Body of pancreas (tissue), 4 donors: ENCODE measurements around the gene SYNPO. TPM values are rescaled to one million over a fixed set of nuclear protein-coding genes. Genes with fewer than 3 reads are reported as not detected.
A peak's percentile ranks its signal among the peaks of the same experiment; 100 is the strongest.

Experiments used
- ATAC-seq: fragments of 150-250 bp; one replicate; pipeline ENCODE4 v1.9.1; 2016
- DNase-seq, 4 donors: peaks; one replicate each; pipeline ENCODE4 v3.0.0-alpha.2; 2019
- H3K27ac ChIP-seq, 4 donors: fragments of 200-600 bp; sonication (generic); 1 replicate in 3 of 4; 2 replicates in 1 of 4; pipeline versions ENCODE4 v1.5.1 to v1.6.1; 2016 to 2019; ENCODE audit warnings: mild to moderate bottlenecking in 1 of 4, mixed read lengths in 1 of 4, moderate library complexity in 1 of 4
- H3K27me3 ChIP-seq, 2 donors: fragments of 200-600 bp; sonication (generic); one replicate each; pipeline ENCODE4 v1.6.0; 2016; ENCODE audit warnings: mild to moderate bottlenecking in 1 of 2
- H3K36me3 ChIP-seq, 2 donors: fragments of 200-600 bp; sonication (generic); replicated peaks in 1 of 2; 2 replicates each; pipeline ENCODE4 v1.5.1; 2016; ENCODE audit warnings: low read depth in 2 of 2; ENCODE audit not compliant: insufficient read depth in 1 of 2
- H3K4me1 ChIP-seq: fragments of 200-600 bp; sonication (generic); one replicate; pipeline ENCODE4 v1.6.0; 2016
- H3K4me3 ChIP-seq, 2 donors: fragments of 200-600 bp; sonication (generic); 1 replicate in 1 of 2; 2 replicates in 1 of 2; pipeline ENCODE4 v1.5.1; 2016 to 2019
- H3K9me3 ChIP-seq, 3 donors: fragments of 200-600 bp; sonication (generic); 1 replicate in 2 of 3; 2 replicates in 1 of 3; pipeline ENCODE4 v1.5.1; 2016
- CTCF ChIP-seq, 7 experiments: fragments of 450-650 bp in 4 of 7; fragments of 200-600 bp in 3 of 7; sonication (generic) in 3 of 7; IDR thresholded peaks; one replicate each; pipeline ENCODE4 v1.5.1; 2016 to 2019; ENCODE audit warnings: antibody characterized with exemption in 7 of 7
- POLR2A ChIP-seq, 3 donors: fragments of 450-650 bp; IDR thresholded peaks; one replicate each; pipeline ENCODE4 v1.6.1; 2016; ENCODE audit warnings: antibody characterized with exemption in 3 of 3, mild to moderate bottlenecking in 2 of 3
- WGBS, 2 donors: methylation state at CpG; one replicate each; pipeline ENCODE4 v1.1.5; 2017; 5-methylcytosine and 5-hydroxymethylcytosine counted together
- intact Hi-C: fragments of 100-400 bp; cut with DNase I; formaldehyde crosslinking; loops from one replicate; pipeline ENCODE4 v1.15.1; 2023
- total RNA-seq, 2 donors: library from RNA; depleted of rRNA; stranded (reverse); fragments of >200 nt; gene quantifications; one replicate each; pipeline ENCODE4 v1.1.0, GENCODE V29; 2016

The SYNPO gene
- total RNA-seq, 2 donors from 2014 or later = 18.4 to 40.9 TPM

GRCh38 chr5:150630016-150630415 is 10.4 kb upstream of the SYNPO start:
- H3K36me3 ChIP-seq = no peaks in the 10 kb centered on the region
- H3K4me3 ChIP-seq = no peak overlapping the region
- 72 to 80% methylated on average over 4 to 6 of the region's 6 CpGs for WGBS, 2 donors
- no peak for TF ChIP-seq CTCF (IDR thresholded peaks at IDR 0.05)
- TF ChIP-seq POLR2A (IDR thresholded peaks at IDR 0.05) = no peak
- H3K27ac ChIP-seq = peak overlapping the region in 1 of 4 donors; percentile 23
- DNase-seq (no peak), ATAC-seq (no peak)
- H3K9me3 ChIP-seq = no peaks in the 10 kb centered on the region
- peaks cover 53% of the 10 kb centered on the region for H3K4me1 ChIP-seq
- intact Hi-C loops = no loop called here
- no peaks in the 10 kb centered on the region for H3K27me3 ChIP-seq

GRCh38 chr5:150630461-150631325 is 9.8 kb upstream of the SYNPO start:
- intact Hi-C loops = no loop called here
- TF ChIP-seq POLR2A (IDR thresholded peaks at IDR 0.05) (no peak), CTCF (IDR thresholded peaks at IDR 0.05) (no peak)
- Histone ChIP-seq H3K27ac (peak overlapping the region in 1 of 4 donors; percentile 23), H3K27me3 (no peaks in the 10 kb centered on the region), H3K9me3 (no peaks in the 10 kb centered on the region), H3K36me3 (no peaks in the 10 kb centered on the region), H3K4me3 (no peak overlapping the region), H3K4me1 (peaks cover 53% of the 10 kb centered on the region)
- no peak for ATAC-seq
- 73 to 75% methylated on average over 6 to 9 of the region's 9 CpGs for WGBS, 2 donors
- DNase-seq = no peak

GRCh38 chr5:150631326-150631701 is 9.1 kb upstream of the SYNPO start:
- intact Hi-C loops = no loop called here
- H3K9me3 ChIP-seq = no peaks in the 10 kb centered on the region
- 86 to 96% methylated on average over 6 of the region's 6 CpGs for WGBS, 2 donors
- no peak for DNase-seq
- H3K4me1 ChIP-seq = peaks cover 52% of the 10 kb centered on the region
- no peaks in the 10 kb centered on the region for H3K27me3 ChIP-seq
- TF ChIP-seq CTCF (IDR thresholded peaks at IDR 0.05) (no peak), POLR2A (IDR thresholded peaks at IDR 0.05) (no peak)
- H3K36me3 ChIP-seq = no peaks in the 10 kb centered on the region
- no peak overlapping the region for H3K4me3 ChIP-seq
- no peak for ATAC-seq
- peak overlapping the region in 1 of 4 donors; percentile 23 for H3K27ac ChIP-seq

- H3K27ac ChIP-seq = peak overlapping the region in 1 of 4 donors; percentile 21
- no peak for DNase-seq
- WGBS, 2 donors = 60 to 63% methylated on average over 10 of the region's 10 CpGs
Measured at GRCh38 chr5:150632305-150633160, 7.9 kb upstream of the SYNPO start.

More at GRCh38 chr5:150632305-150633160, 7.9 kb upstream of the SYNPO start:
- no peak for ATAC-seq
- peaks cover 52% of the 10 kb centered on the region for H3K4me1 ChIP-seq
- intact Hi-C loops = no loop called here
- H3K27me3 ChIP-seq = no peaks in the 10 kb centered on the region
- no peak overlapping the region for H3K4me3 ChIP-seq
- H3K36me3 ChIP-seq = no peaks in the 10 kb centered on the region
- TF ChIP-seq POLR2A (IDR thresholded peaks at IDR 0.05) (no peak), CTCF (IDR thresholded peaks at IDR 0.05) (no peak)
- H3K9me3 ChIP-seq = no peaks in the 10 kb centered on the region
